Omental fat pad (tissue), 4 donors: ENCODE measurements around the gene RAB28. TPM values are rescaled to one million over a fixed set of nuclear protein-coding genes. Genes with fewer than 3 reads are reported as not detected.

ENCODE experiments used
- ATAC-seq: fragments of 150-250 bp; one replicate; pipeline ENCODE4 v1.9.1; 2016; ENCODE audit warnings: mild to moderate bottlenecking, moderate library complexity; ENCODE audit not compliant: low FRiP score
- DNase-seq: peaks from one replicate; pipeline ENCODE4 v3.0.0-alpha.2; 2019; ENCODE audit warnings: low spot score
- CTCF ChIP-seq, 3 donors: fragments of 450-650 bp; IDR thresholded peaks; one replicate each; pipeline ENCODE4 v1.5.1; 2016 to 2017; ENCODE audit warnings: antibody characterized with exemption in 3 of 3, mild to moderate bottlenecking in 3 of 3, moderate library complexity in 2 of 3
- total RNA-seq, 4 donors: library from RNA; depleted of rRNA; stranded (reverse); fragments of >200 nt; gene quantifications; one replicate each; pipeline ENCODE4 v1.1.0, GENCODE V29; 2016

RAB28 gene
- total RNA-seq, 4 donors from 2014 or later, result 11.9 to 34.0 (median 17.9) TPM

GRCh38 chr4:13471400-13471799 lies 12.7 kb downstream of the RAB28 start:
- ATAC-seq (no peak), DNase-seq (no peak)
- no peak for TF ChIP-seq CTCF (IDR thresholded peaks at IDR 0.05)

GRCh38 chr4:13470379-13470778 lies 13.8 kb downstream of the RAB28 start:
- TF ChIP-seq CTCF (IDR thresholded peaks at IDR 0.05), result no peak
- DNase-seq (no peak), ATAC-seq (no peak)

- ATAC-seq (no peak), DNase-seq (no peak)
- no peak for TF ChIP-seq CTCF (IDR thresholded peaks at IDR 0.05)
Observed at GRCh38 chr4:13464973-13465372, 19.2 kb downstream of the RAB28 start.

GRCh38 chr4:13464543-13464942 lies 19.6 kb downstream of the RAB28 start:
- ATAC-seq (no peak), DNase-seq (no peak)
- TF ChIP-seq CTCF (IDR thresholded peaks at IDR 0.05), result no peak

- no peak for ATAC-seq
- DNase-seq, result no peak
- TF ChIP-seq CTCF (IDR thresholded peaks at IDR 0.05), result no peak
Observed at GRCh38 chr4:13461191-13461905, 22.8 kb downstream of the RAB28 start.

- ATAC-seq (no peak), DNase-seq (no peak)
- TF ChIP-seq CTCF (IDR thresholded peaks at IDR 0.05), result no peak
Observed at GRCh38 chr4:13455411-13455810, 28.7 kb downstream of the RAB28 start.

GRCh38 chr4:13454786-13455185 lies 29.4 kb downstream of the RAB28 start:
- DNase-seq (no peak), ATAC-seq (no peak)
- no peak for TF ChIP-seq CTCF (IDR thresholded peaks at IDR 0.05)
